ENCODE measurements around the gene APLP2.

DNA sequence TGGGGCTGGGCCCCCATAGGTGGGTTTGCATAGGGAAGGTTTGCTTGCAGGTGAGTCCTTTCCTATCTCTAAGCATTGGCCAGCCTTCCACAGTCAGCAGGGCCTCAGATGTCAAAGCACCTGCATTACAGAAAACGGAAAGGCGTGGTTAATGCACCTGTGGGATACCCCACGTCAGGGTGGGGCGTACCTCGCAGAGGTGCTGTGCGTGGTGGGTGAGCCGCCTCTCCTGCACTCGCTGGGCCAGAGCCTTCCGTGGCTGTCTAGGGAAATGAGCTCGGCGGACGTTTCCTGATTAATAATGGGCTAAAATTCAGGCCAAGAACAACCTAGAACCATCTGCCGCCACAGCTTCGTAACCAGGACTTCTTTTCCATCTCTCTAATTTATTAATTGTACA, 122.2 kb downstream of the APLP2 start:
- TF ChIP-seq, protein P1, sequence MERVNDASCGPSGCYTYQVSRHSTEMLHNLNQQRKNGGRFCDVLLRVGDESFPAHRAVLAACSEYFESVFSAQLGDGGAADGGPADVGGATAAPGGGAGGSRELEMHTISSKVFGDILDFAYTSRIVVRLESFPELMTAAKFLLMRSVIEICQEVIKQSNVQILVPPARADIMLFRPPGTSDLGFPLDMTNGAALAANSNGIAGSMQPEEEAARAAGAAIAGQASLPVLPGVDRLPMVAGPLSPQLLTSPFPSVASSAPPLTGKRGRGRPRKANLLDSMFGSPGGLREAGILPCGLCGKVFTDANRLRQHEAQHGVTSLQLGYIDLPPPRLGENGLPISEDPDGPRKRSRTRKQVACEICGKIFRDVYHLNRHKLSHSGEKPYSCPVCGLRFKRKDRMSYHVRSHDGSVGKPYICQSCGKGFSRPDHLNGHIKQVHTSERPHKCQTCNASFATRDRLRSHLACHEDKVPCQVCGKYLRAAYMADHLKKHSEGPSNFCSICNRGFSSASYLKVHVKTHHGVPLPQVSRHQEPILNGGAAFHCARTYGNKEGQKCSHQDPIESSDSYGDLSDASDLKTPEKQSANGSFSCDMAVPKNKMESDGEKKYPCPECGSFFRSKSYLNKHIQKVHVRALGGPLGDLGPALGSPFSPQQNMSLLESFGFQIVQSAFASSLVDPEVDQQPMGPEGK (CRISPR knock-in tag; IDR thresholded peaks at IDR 0.05; ENCODE audit: borderline replicate concordance) = no peak
- TF ChIP-seq ARNTL (CRISPR knock-in tag; IDR thresholded peaks at IDR 0.05; ENCODE audit: borderline replicate concordance, low read depth) (no peak), ZNF565 (CRISPR knock-in tag; conservative IDR thresholded peaks at IDR 0.05; ENCODE audit: low read depth) (no peak), SNAI2 (CRISPR knock-in tag; IDR thresholded peaks at IDR 0.05) (no peak)
- TF ChIP-seq, protein P2, sequence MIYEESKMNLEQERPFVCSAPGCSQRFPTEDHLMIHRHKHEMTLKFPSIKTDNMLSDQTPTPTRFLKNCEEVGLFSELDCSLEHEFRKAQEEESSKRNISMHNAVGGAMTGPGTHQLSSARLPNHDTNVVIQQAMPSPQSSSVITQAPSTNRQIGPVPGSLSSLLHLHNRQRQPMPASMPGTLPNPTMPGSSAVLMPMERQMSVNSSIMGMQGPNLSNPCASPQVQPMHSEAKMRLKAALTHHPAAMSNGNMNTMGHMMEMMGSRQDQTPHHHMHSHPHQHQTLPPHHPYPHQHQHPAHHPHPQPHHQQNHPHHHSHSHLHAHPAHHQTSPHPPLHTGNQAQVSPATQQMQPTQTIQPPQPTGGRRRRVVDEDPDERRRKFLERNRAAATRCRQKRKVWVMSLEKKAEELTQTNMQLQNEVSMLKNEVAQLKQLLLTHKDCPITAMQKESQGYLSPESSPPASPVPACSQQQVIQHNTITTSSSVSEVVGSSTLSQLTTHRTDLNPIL (CRISPR knock-in tag; IDR thresholded peaks at IDR 0.05; ENCODE audit: low read depth) = no peak

Measured in SK-N-SH treated with all-trans-retinoic acid at 6 μM for 48 hours (cell line).